ENCODE measurements around the gene ODR4.
A peak's percentile ranks its signal among the peaks of the same experiment; 100 is the strongest.

The ODR4 gene

DNA sequence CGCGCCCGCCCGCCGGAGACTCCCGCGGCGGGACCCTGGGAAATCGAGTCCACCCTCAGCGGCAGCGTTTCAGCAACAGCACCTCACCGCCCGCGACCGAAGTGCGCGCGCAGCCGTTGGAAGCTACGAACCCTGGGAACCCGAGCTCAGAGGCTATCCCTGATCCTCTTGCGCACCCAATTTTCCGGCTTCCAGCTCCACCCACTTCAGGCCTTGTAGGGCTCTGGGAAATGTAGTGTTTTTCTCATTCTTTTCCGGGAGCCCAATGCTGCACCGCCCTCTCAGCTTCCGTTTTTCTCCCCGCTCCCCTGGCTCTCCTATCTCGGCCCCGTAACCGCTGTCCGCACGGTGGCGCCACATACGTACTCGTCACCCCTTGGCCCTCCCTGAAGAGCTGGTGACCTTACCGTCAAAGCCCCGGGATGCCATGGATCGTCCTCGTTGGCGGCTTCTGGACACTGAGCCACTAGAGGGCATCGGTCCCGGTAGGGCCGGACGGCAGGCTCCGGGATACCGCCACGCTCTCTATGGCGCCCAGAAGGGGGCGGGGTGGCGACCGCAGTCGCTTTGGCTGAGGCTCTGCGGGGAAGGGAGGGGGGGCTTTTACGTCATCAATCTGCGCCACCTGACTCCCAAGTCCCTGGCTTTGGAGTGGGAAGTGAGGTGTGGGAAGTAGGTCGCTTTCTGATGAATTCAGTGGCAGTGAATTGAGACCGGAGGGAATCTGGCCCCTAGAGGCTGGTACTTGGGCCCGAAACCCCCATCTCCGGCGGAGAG is at the start of gene ODR4, which contains the start of gene TPR:
Gene ODR4 (plus strand): TSS at position 687 of the 777 bp plus-strand sequence. CDS start 3,948 bp downstream, outside the sequence.
Gene TPR (minus strand): TSS at position 102 of the 777 bp plus-strand sequence. CDS start 225 bp downstream, outside the sequence.
- peaks cover 79% of the 10 kb centered on the region for H3K79me2 ChIP-seq (ENCODE audit: insufficient read depth, low read depth)
- peaks cover 32% of the 10 kb centered on the region for H3K4me1 ChIP-seq (ENCODE audit: low read depth, poor library complexity, severe bottlenecking)
- H3K27ac ChIP-seq = peak within 1 kb of the TSS; percentile 87
- peak within 1 kb of the TSS; percentile 98 for H3K4me2 ChIP-seq
- TF ChIP-seq, protein P1, sequence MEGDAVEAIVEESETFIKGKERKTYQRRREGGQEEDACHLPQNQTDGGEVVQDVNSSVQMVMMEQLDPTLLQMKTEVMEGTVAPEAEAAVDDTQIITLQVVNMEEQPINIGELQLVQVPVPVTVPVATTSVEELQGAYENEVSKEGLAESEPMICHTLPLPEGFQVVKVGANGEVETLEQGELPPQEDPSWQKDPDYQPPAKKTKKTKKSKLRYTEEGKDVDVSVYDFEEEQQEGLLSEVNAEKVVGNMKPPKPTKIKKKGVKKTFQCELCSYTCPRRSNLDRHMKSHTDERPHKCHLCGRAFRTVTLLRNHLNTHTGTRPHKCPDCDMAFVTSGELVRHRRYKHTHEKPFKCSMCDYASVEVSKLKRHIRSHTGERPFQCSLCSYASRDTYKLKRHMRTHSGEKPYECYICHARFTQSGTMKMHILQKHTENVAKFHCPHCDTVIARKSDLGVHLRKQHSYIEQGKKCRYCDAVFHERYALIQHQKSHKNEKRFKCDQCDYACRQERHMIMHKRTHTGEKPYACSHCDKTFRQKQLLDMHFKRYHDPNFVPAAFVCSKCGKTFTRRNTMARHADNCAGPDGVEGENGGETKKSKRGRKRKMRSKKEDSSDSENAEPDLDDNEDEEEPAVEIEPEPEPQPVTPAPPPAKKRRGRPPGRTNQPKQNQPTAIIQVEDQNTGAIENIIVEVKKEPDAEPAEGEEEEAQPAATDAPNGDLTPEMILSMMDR (conservative IDR thresholded peaks at IDR 0.05; ENCODE audit: low read depth, low read length) = peak; percentile 99
- H4K20me1 ChIP-seq (ENCODE audit: insufficient read depth) = peaks cover 7% of the 10 kb centered on the region
- H3K9ac ChIP-seq = peak within 1 kb of the TSS; percentile 91
- no peaks in the 10 kb centered on the region for H3K27me3 ChIP-seq (ENCODE audit: insufficient read depth, low read depth)
- peaks cover 23% of the 10 kb centered on the region; the same call in 1 of the 2 replicates for H3K36me3 ChIP-seq (ENCODE audit: insufficient read depth)
- H3K4me3 ChIP-seq (IDR thresholded peaks at IDR 0.05; ENCODE audit: insufficient read depth, low read depth, low read length) = peak within 1 kb of the TSS; percentile 83
- H2AFZ ChIP-seq (ENCODE audit: low read depth) = peak within 1 kb of the TSS; percentile 82

DNA sequence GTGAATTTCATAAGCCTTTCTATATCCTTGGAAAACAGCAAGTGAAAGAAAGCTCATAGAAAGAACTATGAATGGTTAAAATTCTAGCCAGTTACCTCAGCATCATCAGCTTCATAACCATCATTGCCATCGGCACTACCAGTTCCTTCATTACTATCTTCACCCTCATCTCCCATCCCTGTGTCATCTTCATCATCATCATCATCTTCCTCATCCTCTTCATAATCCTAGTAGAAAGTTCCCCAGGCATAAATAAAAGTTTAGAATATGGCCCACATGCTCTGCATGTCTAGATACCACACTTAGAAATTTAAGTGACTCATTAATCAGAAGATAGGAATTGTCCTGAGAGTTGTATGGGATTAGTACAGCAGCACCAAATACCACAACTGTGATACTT is 49.6 kb upstream of the ODR4 start:
- TF ChIP-seq, protein P1 (conservative IDR thresholded peaks at IDR 0.05; ENCODE audit: low read depth, low read length) = no peak
- H3K36me3 ChIP-seq (ENCODE audit: insufficient read depth) = peaks cover 9% of the 10 kb centered on the region; the same call in 1 of the 2 replicates
- H3K9ac ChIP-seq = no peak overlapping the region
- H3K4me2 ChIP-seq = no peak overlapping the region
- H4K20me1 ChIP-seq (ENCODE audit: insufficient read depth) = no peaks in the 10 kb centered on the region
- H2AFZ ChIP-seq (ENCODE audit: low read depth) = no peak overlapping the region
- no peaks in the 10 kb centered on the region for H3K79me2 ChIP-seq (ENCODE audit: insufficient read depth, low read depth)
- H3K4me1 ChIP-seq (ENCODE audit: low read depth, poor library complexity, severe bottlenecking) = no peaks in the 10 kb centered on the region
- H3K4me3 ChIP-seq (IDR thresholded peaks at IDR 0.05; ENCODE audit: insufficient read depth, low read depth, low read length) = no peak overlapping the region
- H3K27me3 ChIP-seq (ENCODE audit: insufficient read depth, low read depth) = no peaks in the 10 kb centered on the region
- H3K27ac ChIP-seq = no peak overlapping the region

DNA sequence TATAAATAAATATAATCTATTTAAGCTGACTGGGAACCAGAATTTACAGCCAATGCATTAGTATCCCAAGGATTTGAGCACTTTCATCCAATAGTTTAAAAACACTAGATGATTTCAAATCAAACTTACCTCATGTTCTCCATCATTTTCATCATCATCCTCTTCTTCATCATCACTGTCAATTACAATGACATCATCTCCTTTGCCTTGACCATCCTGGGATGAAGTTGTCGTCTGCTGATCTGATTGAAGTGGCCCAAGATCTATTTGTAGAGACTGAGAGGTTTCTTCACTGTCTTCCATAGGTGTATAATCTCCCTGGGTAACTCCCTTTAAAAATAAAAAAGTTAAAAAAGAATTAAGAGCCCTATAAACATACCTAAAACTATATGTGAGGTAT is 48.3 kb upstream of the ODR4 start:
- Histone ChIP-seq H3K27ac (no peak overlapping the region), H3K36me3 (ENCODE audit: insufficient read depth) (peaks cover 5% of the 10 kb centered on the region; the same call in 1 of the 2 replicates), H3K79me2 (ENCODE audit: insufficient read depth, low read depth) (no peaks in the 10 kb centered on the region), H3K4me3 (IDR thresholded peaks at IDR 0.05; ENCODE audit: insufficient read depth, low read depth, low read length) (no peak overlapping the region), H3K4me1 (ENCODE audit: low read depth, poor library complexity, severe bottlenecking) (no peaks in the 10 kb centered on the region), H4K20me1 (ENCODE audit: insufficient read depth) (no peaks in the 10 kb centered on the region), H2AFZ (ENCODE audit: low read depth) (no peak overlapping the region), H3K27me3 (ENCODE audit: insufficient read depth, low read depth) (no peaks in the 10 kb centered on the region), H3K4me2 (no peak overlapping the region), H3K9ac (no peak overlapping the region)
- TF ChIP-seq, protein P1 (conservative IDR thresholded peaks at IDR 0.05; ENCODE audit: low read depth, low read length) = no peak

DNA sequence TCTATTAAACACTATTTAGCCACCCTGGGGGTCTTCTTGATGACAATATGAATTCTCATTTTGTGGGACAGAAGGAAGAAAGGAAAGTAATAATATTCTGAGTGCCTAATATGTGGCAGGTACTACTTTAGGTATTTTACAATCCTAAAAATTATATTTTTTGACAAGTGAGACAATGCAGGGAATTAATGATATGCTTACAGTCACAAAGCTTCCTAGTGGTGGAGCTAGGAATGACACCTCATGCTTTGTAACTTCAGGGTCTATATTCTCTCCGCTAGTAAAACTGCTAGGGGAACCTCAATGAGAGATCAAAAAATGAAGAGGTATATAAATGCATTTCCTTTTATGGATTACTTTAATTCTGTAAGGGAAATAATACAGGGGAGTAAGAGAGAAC is 44.9 kb upstream of the ODR4 start:
- no peaks in the 10 kb centered on the region for H3K79me2 ChIP-seq (ENCODE audit: insufficient read depth, low read depth)
- H3K27ac ChIP-seq = no peak overlapping the region
- H3K36me3 ChIP-seq (ENCODE audit: insufficient read depth) = peaks cover 7% of the 10 kb centered on the region; the same call in 1 of the 2 replicates

More for the DNA sequence above, 44.9 kb upstream of the ODR4 start:
- no peaks in the 10 kb centered on the region for H3K27me3 ChIP-seq (ENCODE audit: insufficient read depth, low read depth)
- no peaks in the 10 kb centered on the region for H3K4me1 ChIP-seq (ENCODE audit: low read depth, poor library complexity, severe bottlenecking)
- TF ChIP-seq, protein P1 (conservative IDR thresholded peaks at IDR 0.05; ENCODE audit: low read depth, low read length) = peak; percentile 66
- no peak overlapping the region for H3K4me3 ChIP-seq (IDR thresholded peaks at IDR 0.05; ENCODE audit: insufficient read depth, low read depth, low read length)
- no peak overlapping the region for H2AFZ ChIP-seq (ENCODE audit: low read depth)
- no peak overlapping the region for H3K9ac ChIP-seq
- no peak overlapping the region for H3K4me2 ChIP-seq
- no peaks in the 10 kb centered on the region for H4K20me1 ChIP-seq (ENCODE audit: insufficient read depth)

Data from KMS-11 (cell line).